Measurements from ENCODE around the gene MYH2.

The MYH2 gene

GRCh38 chr17:10549096-10549842 lies at the start of gene MYH2:
TSS of gene MYH2 (minus strand) at chr17:10549658. CDS start at chr17:10547920, 1,738 bp downstream.
- H3K27me3 ChIP-seq (ENCODE audit: insufficient read depth, low read length) = no peaks in the 10 kb centered on the region
- H3K9me3 ChIP-seq (ENCODE audit: low read length) = no peaks in the 10 kb centered on the region
- H3K4me1 ChIP-seq (ENCODE audit: insufficient read depth, low read length) = peaks cover 13% of the 10 kb centered on the region
- H3K36me3 ChIP-seq (ENCODE audit: insufficient read depth, low read length) = no peaks in the 10 kb centered on the region
- no peak within 1 kb of the TSS for H2AFZ ChIP-seq (ENCODE audit: low read depth, low read length)
- H3K4me3 ChIP-seq (ENCODE audit: low read length) = no peak within 1 kb of the TSS

GRCh38 chr17:10598621-10599020 lies 49.2 kb upstream of the MYH2 start:
- no peaks in the 10 kb centered on the region for H3K36me3 ChIP-seq (ENCODE audit: insufficient read depth, low read length)
- H3K4me1 ChIP-seq (ENCODE audit: insufficient read depth, low read length) = no peaks in the 10 kb centered on the region
- peaks cover 2% of the 10 kb centered on the region for H3K27me3 ChIP-seq (ENCODE audit: insufficient read depth, low read length)
- no peaks in the 10 kb centered on the region for H3K9me3 ChIP-seq (ENCODE audit: low read length)
- no peak overlapping the region for H2AFZ ChIP-seq (ENCODE audit: low read depth, low read length)
- no peak overlapping the region for H3K4me3 ChIP-seq (ENCODE audit: low read length)

- no peaks in the 10 kb centered on the region for H3K9me3 ChIP-seq (ENCODE audit: low read length)
- no peaks in the 10 kb centered on the region for H3K27me3 ChIP-seq (ENCODE audit: insufficient read depth, low read length)
- no peak overlapping the region for H2AFZ ChIP-seq (ENCODE audit: low read depth, low read length)
- H3K36me3 ChIP-seq (ENCODE audit: insufficient read depth, low read length) = no peaks in the 10 kb centered on the region
- H3K4me1 ChIP-seq (ENCODE audit: insufficient read depth, low read length) = no peaks in the 10 kb centered on the region
- no peak overlapping the region for H3K4me3 ChIP-seq (ENCODE audit: low read length)
Measured at GRCh38 chr17:10589553-10590145, 40.2 kb upstream of the MYH2 start.

GRCh38 chr17:10585529-10585928 lies 36.1 kb upstream of the MYH2 start:
- Histone ChIP-seq H3K27me3 (ENCODE audit: insufficient read depth, low read length) (peaks cover 2% of the 10 kb centered on the region), H3K4me1 (ENCODE audit: insufficient read depth, low read length) (no peaks in the 10 kb centered on the region), H2AFZ (ENCODE audit: low read depth, low read length) (no peak overlapping the region), H3K4me3 (ENCODE audit: low read length) (no peak overlapping the region), H3K9me3 (ENCODE audit: low read length) (no peaks in the 10 kb centered on the region), H3K36me3 (ENCODE audit: insufficient read depth, low read length) (no peaks in the 10 kb centered on the region)

DNA sequence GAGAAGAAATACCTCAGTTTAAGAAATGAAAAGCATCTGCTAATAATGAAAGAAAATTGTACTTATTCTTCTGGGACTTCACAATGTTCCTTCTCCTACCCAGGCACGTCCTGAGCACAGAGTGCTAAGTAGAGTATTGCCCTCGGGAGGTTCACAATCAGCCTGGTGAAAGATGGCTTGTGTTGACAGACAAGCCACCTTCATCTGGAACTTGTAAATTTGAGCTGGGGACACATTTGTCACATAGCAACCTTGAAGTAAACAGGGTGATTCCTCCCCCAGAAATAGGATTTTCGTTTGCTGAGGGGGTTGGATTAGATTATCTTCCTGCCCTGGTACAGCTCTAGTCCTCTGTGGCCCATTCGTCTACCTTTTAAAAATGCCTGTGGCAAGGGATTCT lies 34.4 kb upstream of the MYH2 start:
- Histone ChIP-seq H2AFZ (ENCODE audit: low read depth, low read length) (no peak overlapping the region), H3K27me3 (ENCODE audit: insufficient read depth, low read length) (peaks cover 2% of the 10 kb centered on the region), H3K9me3 (ENCODE audit: low read length) (no peaks in the 10 kb centered on the region), H3K4me1 (ENCODE audit: insufficient read depth, low read length) (no peaks in the 10 kb centered on the region), H3K4me3 (ENCODE audit: low read length) (no peak overlapping the region), H3K36me3 (ENCODE audit: insufficient read depth, low read length) (no peaks in the 10 kb centered on the region)

- H2AFZ ChIP-seq (ENCODE audit: low read depth, low read length) = no peak overlapping the region
- no peak overlapping the region for H3K4me3 ChIP-seq (ENCODE audit: low read length)
- H3K9me3 ChIP-seq (ENCODE audit: low read length) = no peaks in the 10 kb centered on the region
- H3K27me3 ChIP-seq (ENCODE audit: insufficient read depth, low read length) = peaks cover 2% of the 10 kb centered on the region
- no peaks in the 10 kb centered on the region for H3K36me3 ChIP-seq (ENCODE audit: insufficient read depth, low read length)
- no peaks in the 10 kb centered on the region for H3K4me1 ChIP-seq (ENCODE audit: insufficient read depth, low read length)
Measured at GRCh38 chr17:10579270-10579669, 29.8 kb upstream of the MYH2 start.

DNA sequence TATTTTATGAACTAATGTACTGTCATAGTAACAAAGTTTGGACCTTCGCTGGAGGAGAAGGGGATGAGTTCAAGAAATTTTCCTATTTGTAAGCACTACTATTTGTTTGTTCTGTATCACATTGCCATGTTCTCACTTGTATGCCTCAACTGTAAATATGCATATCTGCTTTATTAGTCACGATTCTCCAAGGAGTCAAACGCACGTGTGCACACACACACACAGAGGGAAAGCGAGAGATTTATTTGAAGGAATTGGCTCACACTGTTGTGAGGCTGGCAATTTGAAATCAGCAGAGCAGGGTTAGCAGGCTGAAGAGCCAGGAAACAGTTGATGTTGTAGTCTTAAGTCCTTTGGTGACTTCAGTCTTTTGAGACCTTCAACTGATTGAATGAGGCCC lies 24.9 kb upstream of the MYH2 start:
- no peaks in the 10 kb centered on the region for H3K27me3 ChIP-seq (ENCODE audit: insufficient read depth, low read length)
- H3K9me3 ChIP-seq (ENCODE audit: low read length) = no peaks in the 10 kb centered on the region
- no peak overlapping the region for H2AFZ ChIP-seq (ENCODE audit: low read depth, low read length)
- H3K4me1 ChIP-seq (ENCODE audit: insufficient read depth, low read length) = no peaks in the 10 kb centered on the region
- H3K36me3 ChIP-seq (ENCODE audit: insufficient read depth, low read length) = no peaks in the 10 kb centered on the region
- no peak overlapping the region for H3K4me3 ChIP-seq (ENCODE audit: low read length)

DNA sequence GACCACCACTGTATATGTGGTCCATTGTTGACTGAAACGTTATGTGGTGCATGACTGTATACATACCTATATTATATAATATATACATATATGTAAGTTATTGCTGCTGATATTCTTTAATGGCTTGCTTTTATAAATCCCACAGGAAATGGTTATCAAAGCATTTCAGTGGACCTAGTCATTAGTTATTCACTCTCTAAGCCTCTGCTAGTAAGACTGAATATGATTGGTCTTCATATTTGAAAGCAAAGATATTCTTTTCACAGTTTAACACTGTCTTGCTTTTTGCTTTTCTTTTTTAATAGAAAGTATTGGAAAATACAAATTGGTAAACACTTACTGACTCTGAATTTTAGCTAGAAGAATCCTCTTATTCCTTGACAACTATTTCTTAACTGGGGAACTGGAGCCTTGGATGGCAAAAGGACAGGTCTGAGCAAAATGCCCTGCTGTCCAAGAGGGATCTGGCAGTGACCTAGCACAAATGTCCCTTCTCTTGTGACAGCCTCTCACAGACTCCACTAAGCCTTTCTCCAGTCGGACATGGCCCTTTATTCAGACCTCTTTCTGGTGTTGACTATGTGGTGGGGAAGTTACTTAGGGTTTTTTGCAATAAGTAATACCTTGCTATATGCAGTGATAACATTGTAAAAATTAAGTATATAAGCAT lies 14.7 kb upstream of the MYH2 start:
- Histone ChIP-seq H2AFZ (ENCODE audit: low read depth, low read length) (no peak overlapping the region), H3K4me1 (ENCODE audit: insufficient read depth, low read length) (no peaks in the 10 kb centered on the region), H3K27me3 (ENCODE audit: insufficient read depth, low read length) (no peaks in the 10 kb centered on the region), H3K9me3 (ENCODE audit: low read length) (no peaks in the 10 kb centered on the region), H3K4me3 (ENCODE audit: low read length) (no peak overlapping the region), H3K36me3 (ENCODE audit: insufficient read depth, low read length) (no peaks in the 10 kb centered on the region)

GRCh38 chr17:10558049-10558448 lies 8.6 kb upstream of the MYH2 start:
- Histone ChIP-seq H2AFZ (ENCODE audit: low read depth, low read length) (no peak overlapping the region), H3K27me3 (ENCODE audit: insufficient read depth, low read length) (no peaks in the 10 kb centered on the region), H3K9me3 (ENCODE audit: low read length) (no peaks in the 10 kb centered on the region), H3K36me3 (ENCODE audit: insufficient read depth, low read length) (no peaks in the 10 kb centered on the region), H3K4me3 (ENCODE audit: low read length) (no peak overlapping the region), H3K4me1 (ENCODE audit: insufficient read depth, low read length) (no peaks in the 10 kb centered on the region)

DNA sequence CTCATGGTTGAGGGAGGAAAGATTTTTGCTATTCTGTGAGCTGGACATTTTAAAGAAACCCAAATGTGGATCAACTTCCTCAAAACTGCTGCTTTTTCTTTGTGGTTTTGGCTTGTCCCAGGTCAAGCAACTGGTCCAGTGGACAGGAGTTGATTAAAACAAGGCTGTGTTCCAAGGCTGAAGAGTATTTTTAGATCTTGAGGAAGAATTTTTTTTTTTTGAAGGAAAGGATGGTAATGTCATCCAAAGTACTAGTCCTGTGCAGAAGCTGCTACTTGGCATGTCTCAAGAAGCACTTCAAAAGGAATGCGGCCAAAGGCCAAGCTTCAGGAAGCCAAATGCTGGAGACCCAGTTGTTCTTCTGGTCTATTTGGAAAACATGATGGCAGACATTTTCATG lies 8.0 kb upstream of the MYH2 start:
- H3K4me1 ChIP-seq (ENCODE audit: insufficient read depth, low read length) = no peaks in the 10 kb centered on the region
- H3K36me3 ChIP-seq (ENCODE audit: insufficient read depth, low read length) = no peaks in the 10 kb centered on the region
- H3K27me3 ChIP-seq (ENCODE audit: insufficient read depth, low read length) = no peaks in the 10 kb centered on the region
- H3K9me3 ChIP-seq (ENCODE audit: low read length) = no peaks in the 10 kb centered on the region
- H3K4me3 ChIP-seq (ENCODE audit: low read length) = no peak overlapping the region
- H2AFZ ChIP-seq (ENCODE audit: low read depth, low read length) = no peak overlapping the region

DNA sequence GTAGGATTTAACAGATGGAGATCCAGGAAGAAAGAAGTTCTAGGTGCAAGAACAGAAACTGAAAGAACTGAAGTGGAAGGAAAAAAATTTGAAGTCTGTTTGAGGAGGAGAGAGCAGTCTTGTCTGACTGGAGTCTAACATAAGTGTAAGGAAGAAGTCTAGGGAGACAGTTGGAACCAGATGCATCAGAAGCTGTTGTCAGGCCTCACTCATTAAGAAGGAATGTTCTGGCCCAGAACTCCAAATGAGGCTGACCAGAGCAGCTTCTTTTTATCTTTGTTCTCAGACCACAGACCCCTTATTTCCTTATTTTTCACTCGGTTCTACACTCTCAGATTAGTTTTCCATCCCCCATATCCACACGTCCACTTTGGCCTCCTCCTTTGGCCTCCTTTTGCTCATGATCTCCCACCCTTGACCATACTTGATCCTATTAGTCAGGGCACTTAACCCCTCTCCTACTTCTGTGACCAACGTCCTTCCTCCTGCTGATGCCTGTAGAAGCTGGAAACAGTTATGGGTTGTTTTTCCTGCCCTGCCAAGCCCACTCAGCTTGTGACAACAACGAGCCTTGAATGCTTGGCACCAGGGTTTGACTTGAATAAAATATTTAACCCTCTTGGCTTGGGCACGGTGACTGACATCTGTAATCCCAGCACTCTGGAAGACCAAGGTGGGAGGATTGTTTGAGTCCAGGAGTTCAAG lies 7.0 kb upstream of the MYH2 start:
- Histone ChIP-seq H3K4me3 (ENCODE audit: low read length) (no peak overlapping the region), H3K4me1 (ENCODE audit: insufficient read depth, low read length) (no peaks in the 10 kb centered on the region), H3K27me3 (ENCODE audit: insufficient read depth, low read length) (no peaks in the 10 kb centered on the region), H3K9me3 (ENCODE audit: low read length) (no peaks in the 10 kb centered on the region), H3K36me3 (ENCODE audit: insufficient read depth, low read length) (no peaks in the 10 kb centered on the region), H2AFZ (ENCODE audit: low read depth, low read length) (no peak overlapping the region)

DNA sequence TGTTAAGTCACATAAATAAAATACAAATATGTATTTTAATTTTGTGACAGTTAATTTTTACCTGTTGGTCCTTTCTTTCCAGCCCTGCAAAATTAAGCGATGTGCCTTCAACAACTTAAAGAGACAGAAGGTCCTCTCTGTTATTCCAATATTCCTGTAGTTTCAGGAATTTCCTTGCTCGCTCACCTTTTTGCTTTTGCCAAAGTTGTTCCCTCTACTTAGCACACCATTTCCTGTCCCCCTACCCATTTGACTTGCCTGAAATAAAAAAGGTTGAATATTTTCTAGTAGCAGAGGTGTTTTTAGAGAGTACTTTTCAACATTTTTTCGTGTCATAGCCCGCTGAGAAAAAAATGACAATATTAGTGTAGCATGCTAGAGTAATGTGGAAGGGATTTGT lies 556 bp upstream of the MYH2 start:
- Histone ChIP-seq H3K4me3 (ENCODE audit: low read length) (no peak overlapping the region), H3K9me3 (ENCODE audit: low read length) (no peaks in the 10 kb centered on the region), H3K36me3 (ENCODE audit: insufficient read depth, low read length) (no peaks in the 10 kb centered on the region), H3K4me1 (ENCODE audit: insufficient read depth, low read length) (peaks cover 13% of the 10 kb centered on the region), H3K27me3 (ENCODE audit: insufficient read depth, low read length) (no peaks in the 10 kb centered on the region), H2AFZ (ENCODE audit: low read depth, low read length) (no peak overlapping the region)

DNA sequence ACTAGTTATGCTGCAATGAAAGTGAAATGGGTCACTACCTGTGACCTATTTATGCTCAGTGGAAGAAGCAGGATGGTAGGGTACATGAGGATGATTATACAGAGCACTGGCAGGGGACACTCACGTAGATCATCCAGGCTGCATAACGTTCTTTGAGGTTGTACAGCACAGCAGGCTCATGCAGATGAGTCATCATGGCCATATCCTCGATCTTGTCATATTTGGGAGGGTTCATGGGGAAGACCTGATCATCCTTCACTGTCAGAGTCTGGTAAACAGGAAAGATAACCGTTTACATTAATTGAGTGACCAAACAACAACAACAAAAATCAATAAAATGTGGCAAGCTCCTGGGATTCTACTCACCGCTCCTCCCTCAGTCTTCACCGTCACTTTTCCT lies 2.1 kb downstream of the MYH2 start:
- Histone ChIP-seq H3K36me3 (ENCODE audit: insufficient read depth, low read length) (no peaks in the 10 kb centered on the region), H3K9me3 (ENCODE audit: low read length) (no peaks in the 10 kb centered on the region), H2AFZ (ENCODE audit: low read depth, low read length) (no peak overlapping the region), H3K4me1 (ENCODE audit: insufficient read depth, low read length) (peaks cover 13% of the 10 kb centered on the region), H3K4me3 (ENCODE audit: low read length) (no peak overlapping the region), H3K27me3 (ENCODE audit: insufficient read depth, low read length) (no peaks in the 10 kb centered on the region)

All from neuron (in vitro differentiated cells).